GM12891 (cell line): ENCODE results near the gene KY.

ENCODE experiments used
- PAX5 ChIP-seq: IDR thresholded peaks from 2 replicates; pipeline ENCODE4 v1.6.1; 2011; ENCODE audit warnings: low read length, moderate library complexity, mild to moderate bottlenecking; ENCODE audit not compliant: insufficient read depth, severe bottlenecking
- POLR2A ChIP-seq: IDR thresholded peaks from 2 replicates; pipeline ENCODE4 v1.6.1; 2011; ENCODE audit warnings: low read depth, low read length, control low read depth
- POLR2AphosphoS5 ChIP-seq: IDR thresholded peaks from 2 replicates; pipeline ENCODE4 v1.6.1; 2011; ENCODE audit warnings: low read depth, low read length, control low read depth
- POU2F2 ChIP-seq: IDR thresholded peaks from 2 replicates; pipeline ENCODE4 v1.6.1; 2011; ENCODE audit warnings: low read depth, mild to moderate bottlenecking, control low read depth, low read length, moderate library complexity
- SPI1 ChIP-seq: IDR thresholded peaks from 2 replicates; pipeline ENCODE4 v1.6.1; 2011; ENCODE audit warnings: low read depth, low read length, control low read depth
- TAF1 ChIP-seq: IDR thresholded peaks from 2 replicates; pipeline ENCODE4 v1.6.1; 2011; ENCODE audit warnings: low read depth, low read length, control low read depth

DNA sequence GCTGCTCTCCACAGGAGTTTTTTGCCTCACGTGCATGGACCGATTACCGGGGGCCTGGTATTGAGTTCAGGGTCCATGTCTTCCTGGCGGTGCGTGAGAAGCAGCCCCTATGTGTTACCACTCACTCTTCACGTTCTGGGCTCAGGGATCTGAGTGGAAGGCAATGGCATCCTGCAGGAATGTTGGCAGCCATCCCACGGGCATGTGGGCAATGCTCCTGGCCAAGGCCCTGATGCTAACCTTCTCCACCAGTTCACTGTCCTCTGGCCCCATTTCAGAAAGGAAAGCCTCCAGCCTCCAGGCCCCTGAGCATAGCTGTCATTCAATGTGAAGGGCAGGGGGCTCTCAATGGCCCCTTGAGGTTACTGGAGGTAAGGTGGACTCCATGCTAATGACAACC is 43.0 kb upstream of the KY start:
- TF ChIP-seq POLR2A (no peak), POLR2AphosphoS5 (no peak), TAF1 (no peak), POU2F2 (no peak), SPI1 (no peak), PAX5 (no peak)
